GM13977 (cell line): ENCODE measurements around the gene WFDC5.
A peak's percentile ranks its signal among the peaks of the same experiment; 100 is the strongest.

Experiments
- DNase-seq: peaks from one replicate; pipeline ENCODE4 v3.0.0; 2012; ENCODE audit warnings: low spot score
- CTCF ChIP-seq: IDR thresholded peaks from 2 replicates; pipeline ENCODE4 v1.5.1; 2012; ENCODE audit warnings: mild to moderate bottlenecking, control low read depth; ENCODE audit not compliant: insufficient read depth; ENCODE audit errors: extremely low read depth, missing control alignments
- in situ Hi-C: fragments of 300-500 bp; cut with MboI; formaldehyde crosslinking; loops from one replicate; pipeline ENCODE4 v1.12.0; 2022; ENCODE audit warnings: low sequenced_read_pairs, low pct_unique_long_range_greater_than_20kb, mixed read lengths, inconsistent platforms; ENCODE audit not compliant: unreplicated experiment

Gene WFDC5

DNA sequence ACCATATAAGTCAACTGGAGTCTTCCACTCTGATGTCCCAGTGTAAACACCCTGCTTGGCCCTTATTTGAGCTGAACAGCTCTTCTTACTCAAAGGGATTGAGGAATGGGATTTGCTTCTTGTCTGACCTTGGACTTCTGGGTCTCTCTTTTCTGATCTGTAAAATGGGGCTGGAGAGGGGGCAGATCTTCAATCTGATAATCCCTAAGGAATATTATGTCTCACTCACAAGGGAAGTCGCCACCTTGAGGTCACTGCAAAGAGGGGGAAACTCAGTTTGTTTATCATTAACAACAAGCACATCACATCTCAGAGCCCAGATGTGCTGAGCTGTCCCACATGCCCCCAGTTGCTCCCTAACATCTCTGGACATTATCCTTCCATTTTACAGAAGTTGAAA is 29.1 kb downstream of the WFDC5 start:
- DNase-seq = no peak
- peak; percentile 2 for TF ChIP-seq CTCF
- in situ Hi-C loops = no loop called here

DNA sequence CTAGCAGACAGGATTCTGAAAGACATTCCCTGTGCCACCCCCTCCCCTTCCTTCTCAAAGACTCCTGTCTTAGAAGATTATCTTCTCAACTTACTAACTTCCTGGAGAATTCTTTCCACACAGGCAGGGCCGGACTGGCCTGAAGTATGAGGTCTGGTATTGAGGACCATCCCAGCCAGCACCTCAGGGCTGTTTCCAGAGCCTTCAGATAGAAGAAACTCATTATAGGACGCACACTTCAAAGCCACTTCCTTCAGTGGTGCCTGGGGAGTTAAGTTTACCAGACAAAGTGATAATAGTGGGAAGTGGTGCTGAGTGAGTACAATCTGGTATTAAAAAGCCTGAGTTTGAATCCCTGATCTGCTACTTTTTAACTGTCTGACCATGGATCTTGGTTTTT is 29.7 kb downstream of the WFDC5 start:
- no peak for TF ChIP-seq CTCF
- DNase-seq = no peak
- in situ Hi-C loops = no loop called here

DNA sequence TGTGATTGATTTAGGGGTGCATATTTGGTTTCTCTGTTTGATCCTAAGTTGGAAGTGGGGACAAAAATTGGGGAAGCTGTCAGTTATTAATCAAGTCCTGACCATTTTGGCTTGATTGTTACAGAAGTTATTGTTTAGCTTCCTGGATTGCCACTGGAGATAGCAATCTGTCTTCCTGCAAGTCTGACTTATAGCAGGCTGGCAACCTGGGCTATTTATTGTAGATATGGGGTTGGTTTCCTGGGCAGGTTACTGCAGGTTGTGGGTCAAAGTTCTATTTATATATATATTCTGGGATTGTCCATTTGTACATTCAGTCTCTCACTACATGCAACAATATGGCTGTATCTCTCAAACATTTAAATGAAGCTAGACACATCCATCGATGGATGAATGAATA is 31.8 kb downstream of the WFDC5 start:
- TF ChIP-seq CTCF = no peak
- in situ Hi-C loops = no loop called here
- no peak for DNase-seq

GRCh38 chr20:45082468-45082867 is 32.5 kb downstream of the WFDC5 start:
- DNase-seq = no peak
- in situ Hi-C loops = no loop called here
- TF ChIP-seq CTCF = no peak

- TF ChIP-seq CTCF = peak; percentile 22
- in situ Hi-C loops = no loop called here
- no peak for DNase-seq
Observed at GRCh38 chr20:45080867-45081624, 33.9 kb downstream of the WFDC5 start.

DNA sequence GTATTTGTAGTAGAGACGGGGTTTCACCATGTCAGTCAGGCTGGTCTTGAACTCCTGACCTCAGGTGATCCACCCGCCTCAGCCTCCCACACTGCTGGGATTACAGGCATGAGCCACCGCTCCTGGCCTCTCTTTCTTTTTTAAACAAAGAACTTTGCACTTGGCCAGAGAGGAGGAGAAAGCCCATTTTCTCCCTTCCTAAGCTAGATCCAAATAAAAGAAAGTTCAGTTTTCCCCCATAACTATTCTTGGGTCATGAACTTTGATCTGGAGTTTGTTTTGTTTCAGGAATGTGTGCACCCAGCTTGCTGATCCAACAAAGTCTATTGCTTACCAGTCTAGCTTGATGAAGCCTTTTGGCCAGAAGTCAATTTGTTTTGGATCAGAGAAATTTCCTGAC is 37.4 kb downstream of the WFDC5 start:
- in situ Hi-C loops = no loop called here
- DNase-seq = no peak
- no peak for TF ChIP-seq CTCF
